T-cell (primary cell): ENCODE data around the gene AJM1. TPM values are rescaled to one million over a fixed set of nuclear protein-coding genes. Genes with fewer than 3 reads are reported as not detected.

Source experiments
- ATAC-seq, 4 experiments: fragments of 200-7000 bp in 3 of 4; fragments of 150-1000 bp in 1 of 4; cut with Tn5 transposase; replicated peaks in 1 of 4; 1 replicate in 3 of 4; 2 replicates in 1 of 4; pipeline ENCODE4 v1.10.0; 2021; ENCODE audit warnings: moderate library complexity in 3 of 4, mild to moderate bottlenecking in 2 of 4, moderate number of reproducible peaks in 1 of 4
- CTCF ChIA-PET, 2 donors: fragments of 300-600 bp; sonication (Branson Sonifier 250); formaldehyde crosslinking; loops; one replicate each; lab custom pipeline; 2022; ENCODE audit warnings: antibody characterized with exemption in 2 of 2; lab: Charles Lee
- POLR2A ChIA-PET, 2 donors: fragments of 300-600 bp; sonication (Branson Sonifier 250); formaldehyde crosslinking; loops; one replicate each; lab custom pipeline; 2022; ENCODE audit warnings: antibody characterized with exemption in 2 of 2; lab: Charles Lee
- DNase-seq, 35 experiments: peaks; one replicate each; pipeline versions ENCODE4 v3.0.0 to v3.0.0-alpha.2; 2013 to 2023
- H3K27ac ChIP-seq: one replicate; pipeline ENCODE4 v1.5.1; 2013; ENCODE audit warnings: low read length
- H3K27me3 ChIP-seq, 2 experiments: replicated peaks in 1 of 2; 1 replicate in 1 of 2; 2 replicates in 1 of 2; pipeline versions ENCODE4 v1.6.1 to v1.7.0; 2013; ENCODE audit warnings: low read length in 1 of 2, mixed read lengths in 1 of 2; ENCODE audit not compliant: control insufficient read depth in 2 of 2, insufficient read depth in 2 of 2; ENCODE audit errors: extremely low read depth in 1 of 2
- H3K36me3 ChIP-seq, 2 donors: 1 replicate in 1 of 2; 2 replicates in 1 of 2; pipeline versions ENCODE4 v1.6.1 to v1.7.0; 2013; ENCODE audit warnings: low read length in 1 of 2; ENCODE audit not compliant: control insufficient read depth in 2 of 2, insufficient read depth in 1 of 2; ENCODE audit errors: extremely low read depth in 1 of 2
- H3K4me1 ChIP-seq, 2 experiments: 1 replicate in 1 of 2; 2 replicates in 1 of 2; pipeline versions ENCODE4 v1.6.1 to v1.7.0; 2013; ENCODE audit warnings: low read length in 2 of 2, mixed read lengths in 1 of 2; ENCODE audit not compliant: insufficient read depth in 2 of 2, control insufficient read depth in 1 of 2; ENCODE audit errors: extremely low read depth in 1 of 2
- H3K4me3 ChIP-seq, 2 donors: 1 replicate in 1 of 2; 2 replicates in 1 of 2; pipeline versions ENCODE4 v1.5.1 to v1.7.0; 2013; ENCODE audit warnings: mild to moderate bottlenecking in 2 of 2, low read length in 1 of 2, moderate library complexity in 1 of 2; ENCODE audit not compliant: control insufficient read depth in 1 of 2; ENCODE audit errors: extremely low read depth in 1 of 2
- H3K9me3 ChIP-seq: 2 replicates; pipeline ENCODE4 v1.7.0; 2013
- H3K27ac Mint-ChIP-seq, 2 donors: one replicate each; pipeline ENCODE4 v1.8.0; 2020 to 2021; ENCODE audit warnings: mild to moderate bottlenecking in 2 of 2, mixed read lengths in 2 of 2
- H3K27me3 Mint-ChIP-seq, 2 donors: one replicate each; pipeline ENCODE4 v1.8.0; 2021 to 2022; ENCODE audit warnings: mixed read lengths in 2 of 2
- H3K36me3 Mint-ChIP-seq: one replicate; pipeline ENCODE4 v1.8.0; 2021; ENCODE audit warnings: mixed read lengths
- H3K4me1 Mint-ChIP-seq, 3 donors: one replicate each; pipeline ENCODE4 v1.8.0; 2020 to 2022; ENCODE audit warnings: mixed read lengths in 3 of 3, mild to moderate bottlenecking in 1 of 3
- H3K4me3 Mint-ChIP-seq, 3 donors: one replicate each; pipeline ENCODE4 v1.8.0; 2020 to 2022; ENCODE audit warnings: mild to moderate bottlenecking in 3 of 3, mixed read lengths in 3 of 3, moderate library complexity in 3 of 3
- H3K9me3 Mint-ChIP-seq, 3 donors: one replicate each; pipeline ENCODE4 v1.8.0; 2020 to 2022; ENCODE audit warnings: mixed read lengths in 3 of 3
- WGBS: methylation state at CpG from one replicate; pipeline ENCODE4 v1.1.5; 2013; ENCODE audit warnings: missing lambda C conversion rate; ENCODE audit not compliant: insufficient coverage; 5-methylcytosine and 5-hydroxymethylcytosine counted together
- total RNA-seq, 35 experiments: library from RNA in 6 of 35; stranded (reverse) in 6 of 35; fragments of 120-200 nt in 1 of 35; gene quantifications; one replicate each; pipeline versions ENCODE4 v1.2.1 to v1.2.4 and lab custom pipeline; 2013 to 2026

AJM1 gene
- total RNA-seq, 5 donors from 2014 or later (not counting 1 experiment from before 2014, with no cell fraction given), result 2.1 to 7.5 (median 5.1) TPM

DNA sequence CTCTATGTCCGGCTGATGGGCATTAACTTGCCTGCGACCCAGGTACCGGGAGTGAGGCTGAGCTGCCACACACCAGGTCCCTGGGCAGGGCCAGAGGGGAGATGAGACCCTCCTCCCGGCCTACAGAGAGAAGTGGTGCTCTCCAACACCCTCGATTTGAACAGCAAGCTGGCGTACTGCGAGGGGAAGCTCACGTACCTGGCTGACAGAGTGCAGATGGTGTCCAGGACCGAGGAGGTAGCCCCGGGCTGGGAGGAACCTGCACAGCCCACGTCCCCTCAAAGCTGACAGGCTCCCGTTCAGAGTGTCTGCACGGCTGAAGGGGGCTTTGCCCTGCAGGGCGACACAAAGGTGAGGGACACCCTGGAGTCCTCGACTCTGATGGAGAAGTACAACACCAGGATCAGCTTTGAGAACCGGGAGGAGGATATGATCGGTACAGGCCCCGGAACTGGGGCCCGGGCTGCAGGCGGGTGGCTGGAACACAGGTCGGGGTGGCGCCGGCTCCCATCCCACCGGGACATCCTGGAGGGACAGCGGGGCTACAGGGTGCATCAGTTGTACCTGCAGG, 35.6 kb upstream of the AJM1 start:
- H3K27me3 Mint-ChIP-seq, result no peaks in the 10 kb centered on the region
- H3K4me1 Mint-ChIP-seq, result peaks cover 33 to 43% (median 36%) of the 10 kb centered on the region in 3 donors
- H3K4me3 Mint-ChIP-seq, result peak overlapping the region; percentile 83 to 87 (median 85)
- H3K27ac Mint-ChIP-seq, result peak overlapping the region; percentile 89 to 90
- no peaks in the 10 kb centered on the region for H3K9me3 ChIP-seq
- peaks cover 12 to 39% of the 10 kb centered on the region in 2 experiments for H3K4me1 ChIP-seq
- H3K36me3 ChIP-seq, result peaks cover 0 to 8% of the 10 kb centered on the region in 2 donors
- ATAC-seq (no peak), DNase-seq (no peak)
- H3K9me3 Mint-ChIP-seq, result no peaks in the 10 kb centered on the region
- POLR2A ChIA-PET, result no interaction called here
- peaks cover 8% of the 10 kb centered on the region for H3K36me3 Mint-ChIP-seq
- CTCF ChIA-PET, result interaction anchor here in 1 of 2 donors (0.6 to 1.6 kb wide), 3 partner anchors 13 to 36 kb away, joined by 3 to 5 read pairs (median 4); partner anchors contain the start of gene TMEM141
- peak overlapping the region; percentile 69 to 82 for H3K4me3 ChIP-seq
- H3K27me3 ChIP-seq, result peaks cover 0 to 6% of the 10 kb centered on the region in 2 experiments
- WGBS, result 89% methylated on average over 25 of the region's 25 CpGs
- peak overlapping the region; percentile 64 for H3K27ac ChIP-seq

DNA sequence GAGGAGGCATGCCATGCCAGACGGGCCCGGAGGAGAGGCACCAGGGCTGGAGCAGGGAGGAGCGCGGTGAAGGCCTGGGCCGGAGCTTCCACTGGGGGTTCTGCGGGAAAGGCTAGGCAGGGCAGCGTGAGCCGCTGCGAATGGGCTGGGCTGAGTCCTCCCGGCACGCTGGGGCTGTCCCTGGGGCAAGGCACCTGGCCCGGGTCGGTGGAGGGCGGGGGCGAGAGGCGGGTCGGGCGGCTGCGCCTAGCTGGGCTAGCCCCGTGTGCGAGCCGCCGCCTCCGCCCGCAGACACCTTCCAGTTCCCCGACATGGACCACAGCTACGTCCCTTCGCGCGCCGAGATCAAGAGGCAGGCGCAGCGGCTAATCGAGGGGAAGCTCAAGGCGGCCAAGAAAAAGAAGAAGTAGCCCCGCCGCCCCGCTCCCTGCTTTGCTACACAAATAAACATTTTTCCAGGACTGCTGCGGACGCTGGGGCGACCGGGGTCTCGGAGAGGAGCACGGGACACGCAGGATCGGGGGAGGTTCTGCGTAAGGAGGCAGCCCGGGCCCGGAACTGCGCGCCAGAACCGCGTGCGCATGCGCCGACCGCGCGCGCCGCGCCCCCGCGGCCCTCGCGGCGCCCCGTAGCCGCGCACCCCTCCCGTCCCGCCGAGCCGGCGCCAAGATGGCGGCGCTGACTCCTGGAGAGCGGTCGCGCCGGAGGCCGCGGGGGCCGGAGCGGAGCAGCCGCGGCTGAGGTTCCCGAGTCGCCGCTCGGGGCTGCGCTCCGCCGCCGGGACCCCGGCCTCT, 34.8 kb upstream of the AJM1 start, which contains the start of gene RABL6:
RABL6 (plus strand) TSS at position 668 of the 794 bp plus-strand sequence. CDS start 249 bp downstream, outside the sequence.
- Mint-ChIP-seq H3K27ac (peak within 1 kb of the TSS; percentile 89 to 90), H3K27me3 (no peaks in the 10 kb centered on the region), H3K4me3 (peak within 1 kb of the TSS; percentile 83 to 87 (median 85)), H3K9me3 (no peaks in the 10 kb centered on the region), H3K4me1 (peaks cover 34 to 43% (median 34%) of the 10 kb centered on the region in 3 donors), H3K36me3 (peaks cover 8% of the 10 kb centered on the region)
- WGBS, result under 1% methylated on average over 93 of the region's 96 CpGs
- ChIA-PET POLR2A (no interaction called here), CTCF (interaction anchor here in 1 of 2 donors (0.6 to 1.6 kb wide), 4 partner anchors 13 to 95 kb away, joined by 3 to 5 read pairs (median 4); partner anchors contain the start of gene TMEM141)
- peaks cover 0 to 8% of the 10 kb centered on the region in 2 donors for H3K36me3 ChIP-seq
- peaks cover 0 to 1% of the 10 kb centered on the region in 2 experiments for H3K27me3 ChIP-seq
- peak; percentile 87 to 92 (median 88) for ATAC-seq
- peak within 1 kb of the TSS; percentile 69 to 82 for H3K4me3 ChIP-seq
- peak; percentile 57 to 92 (median 76) for DNase-seq
- H3K9me3 ChIP-seq, result no peaks in the 10 kb centered on the region
- H3K4me1 ChIP-seq, result peaks cover 12 to 42% of the 10 kb centered on the region in 2 experiments
- peak within 1 kb of the TSS; percentile 64 for H3K27ac ChIP-seq

GRCh38 chr9:136808075-136808805, 34.0 kb upstream of the AJM1 start:
- under 1% methylated on average over 92 of the region's 93 CpGs for WGBS

GRCh38 chr9:136808806-136809158, 33.5 kb upstream of the AJM1 start:
- no peaks in the 10 kb centered on the region for H3K9me3 ChIP-seq
- no peak for ATAC-seq
- peaks cover 47 to 53% (median 47%) of the 10 kb centered on the region in 3 donors for H3K4me1 Mint-ChIP-seq
- no peaks in the 10 kb centered on the region for H3K27me3 ChIP-seq
- CTCF ChIA-PET, result interaction anchor here in 1 of 2 donors (0.6 to 0.7 kb wide), 2 partner anchors 16 to 151 kb away, joined by 3 to 4 read pairs; no protein-coding TSS in a partner anchor
- H3K4me3 ChIP-seq, result peak overlapping the region; percentile 44
- DNase-seq, result no peak
- H3K27ac ChIP-seq, result no peak overlapping the region
- POLR2A ChIA-PET, result no interaction called here
- H3K4me3 Mint-ChIP-seq, result peak overlapping the region; percentile 76 to 85 (median 84)
- peak overlapping the region; percentile 19 to 39 for H3K27ac Mint-ChIP-seq
- H3K27me3 Mint-ChIP-seq, result no peaks in the 10 kb centered on the region
- H3K36me3 Mint-ChIP-seq, result peaks cover 12% of the 10 kb centered on the region
- peaks cover 0 to 14% of the 10 kb centered on the region in 2 donors for H3K36me3 ChIP-seq
- 10% methylated on average over 8 of the region's 14 CpGs for WGBS
- H3K4me1 ChIP-seq, result peaks cover 15 to 48% of the 10 kb centered on the region in 2 experiments
- no peaks in the 10 kb centered on the region for H3K9me3 Mint-ChIP-seq

More at GRCh38 chr9:136808075-136808805, 34.0 kb upstream of the AJM1 start:
- H3K27ac Mint-ChIP-seq, result peak overlapping the region in 1 of 2 donors; percentile 19
- ChIA-PET CTCF (interaction anchor here in 1 of 2 donors (0.6 to 1.6 kb wide), 4 partner anchors 16 to 152 kb away, joined by 3 to 5 read pairs (median 4); no protein-coding TSS in a partner anchor), POLR2A (no interaction called here)
- peaks cover 15 to 48% of the 10 kb centered on the region in 2 experiments for H3K4me1 ChIP-seq
- H3K4me1 Mint-ChIP-seq, result peaks cover 42 to 50% (median 42%) of the 10 kb centered on the region in 3 donors
- H3K9me3 Mint-ChIP-seq, result no peaks in the 10 kb centered on the region
- no peak overlapping the region for H3K27ac ChIP-seq
- no peaks in the 10 kb centered on the region for H3K27me3 Mint-ChIP-seq
- H3K9me3 ChIP-seq, result no peaks in the 10 kb centered on the region
- ATAC-seq (peak; percentile 51 to 59 (median 54)), DNase-seq (peak in 29 of 35 experiments; percentile 18 to 61 (median 38))
- peak overlapping the region; percentile 76 to 85 (median 85) for H3K4me3 Mint-ChIP-seq
- H3K27me3 ChIP-seq, result no peaks in the 10 kb centered on the region
- peak overlapping the region; percentile 44 to 72 for H3K4me3 ChIP-seq
- H3K36me3 Mint-ChIP-seq, result peaks cover 12% of the 10 kb centered on the region
- H3K36me3 ChIP-seq, result peaks cover 0 to 14% of the 10 kb centered on the region in 2 donors

DNA sequence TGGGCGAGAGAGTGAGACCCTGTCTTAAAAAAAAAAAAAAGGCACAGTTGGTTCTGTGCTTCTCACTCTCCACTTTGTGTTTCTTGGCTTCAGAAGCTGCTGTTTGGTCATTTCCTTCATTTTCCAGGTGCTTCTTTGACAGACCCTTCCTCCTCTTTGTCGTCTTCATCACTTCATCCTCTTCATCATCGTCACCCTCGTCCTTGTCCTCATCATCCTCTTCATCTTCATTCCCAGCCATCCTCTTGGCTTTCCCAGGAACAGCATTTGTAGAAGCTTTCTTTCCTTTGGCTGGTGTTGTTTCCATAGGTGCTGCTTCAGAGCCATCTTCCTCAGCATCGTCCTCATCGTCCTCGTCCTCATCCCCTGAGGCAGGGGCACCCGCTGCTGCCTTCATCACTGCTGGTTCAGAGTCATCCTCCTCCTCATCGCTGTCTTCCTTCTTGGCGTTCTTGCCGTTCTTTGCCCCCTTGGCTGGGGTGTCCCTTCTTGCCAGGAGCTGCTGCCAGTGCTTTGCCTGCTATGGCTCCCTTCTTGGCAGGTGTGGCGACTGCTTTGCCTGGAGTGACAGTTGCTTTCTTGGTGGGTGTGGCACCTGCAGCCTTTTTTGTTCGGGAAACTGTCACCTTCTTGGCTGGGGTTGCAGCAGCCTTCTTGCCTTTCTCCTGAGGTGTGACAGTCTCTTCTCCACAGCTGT, 27.4 kb upstream of the AJM1 start:
- Mint-ChIP-seq H3K36me3 (peaks cover 22% of the 10 kb centered on the region), H3K27ac (peak overlapping the region in 1 of 2 donors; percentile 21), H3K4me3 (no peak overlapping the region), H3K27me3 (no peaks in the 10 kb centered on the region), H3K9me3 (no peaks in the 10 kb centered on the region), H3K4me1 (peaks cover 30 to 41% (median 37%) of the 10 kb centered on the region in 3 donors)
- no peak for DNase-seq
- Histone ChIP-seq H3K9me3 (no peaks in the 10 kb centered on the region), H3K27me3 (no peaks in the 10 kb centered on the region), H3K4me3 (no peak overlapping the region), H3K27ac (no peak overlapping the region), H3K4me1 (peaks cover 3 to 21% of the 10 kb centered on the region in 2 experiments), H3K36me3 (peaks cover 0 to 12% of the 10 kb centered on the region in 2 donors)
- 94% methylated on average over 11 of the region's 13 CpGs for WGBS
- ChIA-PET CTCF (no interaction called here), POLR2A (no interaction called here)
- no peak for ATAC-seq
